A204.1 (cell line): Measurements from ENCODE around the gene FPR1.

Experiments
- FAIRE-seq: peaks from 2 replicates; lab custom pipeline; 2012; peaks lifted over from hg19 to GRCh38; lab: Jason Lieb, UNC

The FPR1 gene, protein sequence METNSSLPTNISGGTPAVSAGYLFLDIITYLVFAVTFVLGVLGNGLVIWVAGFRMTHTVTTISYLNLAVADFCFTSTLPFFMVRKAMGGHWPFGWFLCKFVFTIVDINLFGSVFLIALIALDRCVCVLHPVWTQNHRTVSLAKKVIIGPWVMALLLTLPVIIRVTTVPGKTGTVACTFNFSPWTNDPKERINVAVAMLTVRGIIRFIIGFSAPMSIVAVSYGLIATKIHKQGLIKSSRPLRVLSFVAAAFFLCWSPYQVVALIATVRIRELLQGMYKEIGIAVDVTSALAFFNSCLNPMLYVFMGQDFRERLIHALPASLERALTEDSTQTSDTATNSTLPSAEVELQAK

DNA sequence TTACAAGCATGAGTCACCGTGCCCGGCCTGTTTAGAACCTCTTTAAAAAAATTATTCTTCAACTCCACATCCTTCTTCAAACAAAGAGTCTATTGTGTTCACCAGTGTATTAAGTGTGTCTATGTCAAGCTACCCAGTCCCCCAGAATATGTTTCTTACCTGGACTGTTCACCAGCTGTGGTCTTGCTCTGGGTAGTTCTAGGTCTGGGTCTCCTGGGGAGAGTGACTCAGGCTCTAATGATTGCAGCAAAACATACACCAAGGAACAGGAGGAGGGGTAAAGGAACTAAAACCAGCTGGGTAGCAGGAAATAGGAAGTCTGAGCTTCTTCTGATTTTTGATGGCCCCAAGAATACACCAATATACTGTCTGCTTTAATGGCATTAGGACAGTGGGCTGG is at the start of gene FPR1:
FPR1 (minus strand) TSS at position 224 of the 400 bp plus-strand sequence. CDS start 4,884 bp downstream, outside the sequence.
- no peak for FAIRE-seq

DNA sequence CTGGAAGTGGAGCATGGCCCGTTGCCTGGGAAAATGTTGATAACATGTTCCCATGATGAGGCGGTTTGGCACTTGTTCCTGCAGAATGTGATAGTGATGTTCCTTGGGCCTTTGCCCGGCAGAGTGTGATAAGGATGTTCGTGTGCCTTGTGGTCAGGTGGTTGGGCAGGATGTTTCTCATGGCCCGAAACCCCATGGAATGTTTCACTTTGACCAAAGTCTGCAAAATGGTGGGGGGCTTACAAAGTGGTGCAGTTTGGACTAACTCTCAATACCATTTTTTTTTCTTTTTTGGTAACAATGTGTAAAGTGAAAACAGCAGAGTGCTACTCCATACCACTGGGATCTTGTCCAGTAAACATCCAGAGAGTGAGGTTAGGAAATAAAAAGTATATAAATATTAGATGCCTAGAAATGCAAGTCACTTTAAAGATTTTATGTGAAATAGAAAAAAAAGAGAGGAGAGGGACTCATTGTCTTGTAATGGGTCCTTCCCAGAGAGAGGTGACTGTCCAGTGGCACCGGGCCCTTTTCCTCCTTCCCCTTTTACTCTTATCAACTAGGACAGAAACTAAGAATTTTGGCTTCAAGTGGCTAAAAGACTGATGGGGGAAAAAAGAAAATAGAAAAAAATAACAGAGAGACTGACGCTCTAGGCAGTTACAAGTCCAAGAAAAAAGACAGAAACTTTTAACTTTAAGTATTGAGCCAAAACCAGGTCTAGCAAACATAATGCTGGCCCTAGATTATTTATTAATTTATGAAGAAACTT is 49.0 kb upstream of the FPR1 start:
- FAIRE-seq = no peak

DNA sequence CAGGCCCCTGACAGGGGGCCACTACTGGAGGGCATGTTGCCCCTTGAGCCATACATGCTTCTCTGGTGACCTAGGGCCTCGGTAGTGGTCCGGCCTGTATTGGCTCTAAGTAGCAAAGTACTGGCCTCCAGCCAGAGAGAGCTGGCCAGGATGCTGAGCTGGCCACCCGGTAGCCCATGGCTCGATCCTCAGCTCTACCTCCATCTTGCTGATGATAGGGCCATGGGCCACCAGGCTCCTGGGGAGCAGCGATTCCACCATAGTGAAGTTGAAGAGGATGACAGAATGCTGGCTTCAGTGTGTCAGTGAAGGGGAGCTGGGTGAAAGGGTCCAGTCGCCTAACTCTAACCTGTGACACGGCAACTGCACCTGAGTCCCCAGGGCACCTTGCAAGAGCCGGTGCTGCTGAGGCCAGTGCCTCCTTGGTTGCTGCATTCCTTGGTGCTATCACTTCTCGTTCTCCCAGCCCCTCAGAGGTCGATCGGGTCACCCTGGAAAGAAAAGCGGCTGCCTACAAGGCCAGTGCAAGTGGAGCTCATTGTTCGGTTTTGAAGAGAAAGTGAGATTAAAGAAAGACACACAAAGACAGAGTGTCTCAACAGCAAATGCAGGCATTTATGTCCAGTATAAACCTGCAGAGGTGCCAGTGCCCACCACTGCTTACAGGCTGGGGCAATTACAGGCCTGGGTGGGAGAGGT is 48.2 kb upstream of the FPR1 start:
- FAIRE-seq = no peak

DNA sequence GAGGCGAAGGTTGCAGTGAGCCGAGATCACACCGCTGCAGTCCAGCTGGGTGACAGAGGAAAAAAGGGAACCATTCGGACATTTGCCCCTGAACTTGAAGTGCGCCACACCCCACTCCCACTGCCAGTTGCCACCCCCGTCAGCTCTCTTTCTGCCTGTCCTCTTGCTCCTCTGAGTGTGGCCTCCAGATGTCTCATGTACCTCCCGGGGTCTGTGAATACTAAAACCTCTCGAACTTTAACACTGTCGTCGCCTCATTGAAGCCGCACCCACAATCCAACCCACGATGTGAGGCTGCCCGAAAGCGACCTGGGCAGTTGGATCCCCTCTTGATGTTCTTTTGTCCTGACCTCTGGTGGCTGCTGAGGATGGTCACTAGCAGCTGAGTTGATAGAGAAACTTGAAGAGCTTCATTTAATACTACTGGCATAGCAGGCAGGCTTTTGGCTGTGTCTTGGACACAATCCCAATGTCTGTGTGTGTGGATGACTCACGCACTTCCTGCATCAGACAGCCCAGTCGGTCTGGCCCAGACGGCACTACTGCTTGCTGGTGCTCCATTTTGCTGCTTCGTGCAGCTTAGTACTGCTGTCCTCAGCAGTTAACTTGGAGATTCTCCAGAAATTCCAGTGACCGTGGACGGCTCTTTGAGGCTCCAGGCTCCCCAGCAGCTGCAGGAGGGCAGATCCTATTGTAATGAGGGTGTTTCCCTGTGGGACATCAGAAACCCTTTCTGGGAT is 47.5 kb upstream of the FPR1 start:
- FAIRE-seq = no peak

DNA sequence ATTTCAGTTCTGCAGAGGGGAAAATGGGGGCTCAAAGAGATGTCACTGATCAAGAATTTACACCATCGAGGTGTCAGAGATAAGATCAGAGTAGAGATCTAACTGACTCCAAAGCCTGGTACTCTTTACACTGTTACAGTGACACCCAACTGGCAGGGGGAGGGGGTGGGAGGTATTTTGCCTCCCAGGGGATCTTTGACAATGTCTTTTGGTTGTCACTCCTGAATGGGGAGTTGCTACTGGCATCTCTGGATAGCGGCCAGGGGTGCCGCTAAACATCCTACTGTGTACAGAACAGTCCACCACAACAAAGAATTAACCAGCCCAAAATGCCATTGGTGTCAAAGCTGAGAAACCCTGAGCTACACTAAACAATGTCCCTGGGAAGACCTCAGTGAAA is 46.4 kb upstream of the FPR1 start:
- no peak for FAIRE-seq

DNA sequence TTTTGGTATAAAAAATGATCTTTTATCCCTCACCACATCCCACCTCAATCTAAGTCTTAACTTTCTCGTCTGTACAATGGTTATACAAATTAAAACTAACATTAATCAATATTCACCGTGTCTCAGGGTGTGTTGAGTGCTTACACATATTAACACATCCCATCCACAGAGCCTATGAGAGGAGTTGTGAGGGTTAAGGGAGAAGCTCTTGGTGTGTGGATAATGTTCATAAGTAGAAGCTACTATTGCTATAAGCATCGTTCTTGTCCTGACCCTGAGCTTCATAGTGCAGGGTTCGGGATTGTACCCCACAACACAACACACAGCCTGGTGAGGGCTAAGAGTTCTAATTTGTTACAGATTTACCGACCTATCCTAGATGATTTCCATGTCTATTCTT is 45.8 kb upstream of the FPR1 start:
- FAIRE-seq = no peak

DNA sequence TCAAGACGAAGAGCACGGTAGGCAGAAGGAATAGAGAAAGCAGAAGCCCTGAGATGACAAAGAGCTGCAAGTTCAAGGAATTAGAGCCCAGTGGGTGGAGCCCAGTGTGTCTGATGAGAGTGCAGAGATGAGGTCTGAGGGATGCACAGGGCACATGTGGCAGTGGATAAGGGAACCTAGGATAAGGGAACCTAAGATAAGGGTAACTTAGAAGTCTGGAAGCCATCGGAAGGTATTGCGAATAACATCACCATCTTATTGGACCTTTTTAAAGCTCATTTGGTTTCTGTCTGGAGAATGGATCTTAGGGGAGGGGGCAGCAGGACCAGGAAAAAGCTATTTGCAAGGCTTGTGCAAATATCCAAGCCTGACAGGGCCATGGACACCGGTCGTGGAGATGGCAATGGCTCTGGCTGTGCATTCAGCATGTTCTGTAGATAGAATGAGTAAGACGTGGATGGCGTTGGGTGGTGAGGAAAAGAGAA is 44.6 kb upstream of the FPR1 start:
- no peak for FAIRE-seq

DNA sequence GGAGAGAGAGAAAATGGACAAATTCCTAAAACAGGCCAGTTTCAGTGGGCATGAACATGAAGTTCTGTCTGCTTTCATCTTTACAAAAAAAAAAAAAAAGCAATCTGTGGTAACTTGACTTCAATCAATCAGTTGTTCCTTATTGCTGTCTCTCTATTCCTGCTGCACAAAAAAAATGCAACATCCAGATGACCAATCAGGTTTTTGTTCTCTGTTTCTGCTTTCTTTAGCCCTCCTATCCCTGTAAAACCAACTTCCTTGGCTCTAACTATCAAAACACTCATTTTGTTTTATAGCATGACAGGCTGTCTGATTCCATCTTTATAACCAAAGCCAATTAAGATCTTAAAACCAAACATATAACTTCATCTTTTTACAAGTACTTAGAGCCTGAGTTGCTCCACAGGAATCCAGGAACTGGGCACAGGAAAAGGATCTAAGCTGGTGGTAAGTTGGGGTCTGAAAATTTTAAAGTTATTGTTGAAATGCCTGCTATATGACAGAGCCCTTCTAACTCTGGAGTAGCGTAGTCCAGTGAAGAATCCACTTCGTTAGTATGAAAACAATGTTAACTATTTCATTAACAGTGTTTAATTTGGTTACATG is 43.3 kb upstream of the FPR1 start, which contains the start of gene FPR3:
FPR3 (plus strand) TSS at position 273 of the 606 bp plus-strand sequence. CDS start 28,592 bp downstream, outside the sequence.
- no peak for FAIRE-seq

DNA sequence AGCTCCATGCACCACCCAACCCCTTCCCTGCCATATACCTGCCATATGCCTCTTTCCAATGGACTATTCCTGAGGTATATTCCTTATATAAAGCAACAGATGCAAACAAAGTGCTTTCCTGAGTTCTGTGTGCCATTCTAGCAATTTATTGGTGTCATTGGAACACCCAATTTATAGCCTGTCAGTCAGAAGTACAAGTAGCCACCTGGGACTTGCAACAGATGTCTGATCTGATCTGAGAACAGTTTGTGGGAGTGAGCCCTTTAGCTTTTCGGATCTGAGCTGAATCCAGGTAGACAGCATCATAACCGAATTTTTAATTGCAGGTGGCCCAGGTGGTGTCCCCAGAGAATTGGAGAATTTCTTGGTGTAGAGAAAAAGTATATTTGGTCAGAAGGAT is 42.3 kb upstream of the FPR1 start:
- no peak for FAIRE-seq

DNA sequence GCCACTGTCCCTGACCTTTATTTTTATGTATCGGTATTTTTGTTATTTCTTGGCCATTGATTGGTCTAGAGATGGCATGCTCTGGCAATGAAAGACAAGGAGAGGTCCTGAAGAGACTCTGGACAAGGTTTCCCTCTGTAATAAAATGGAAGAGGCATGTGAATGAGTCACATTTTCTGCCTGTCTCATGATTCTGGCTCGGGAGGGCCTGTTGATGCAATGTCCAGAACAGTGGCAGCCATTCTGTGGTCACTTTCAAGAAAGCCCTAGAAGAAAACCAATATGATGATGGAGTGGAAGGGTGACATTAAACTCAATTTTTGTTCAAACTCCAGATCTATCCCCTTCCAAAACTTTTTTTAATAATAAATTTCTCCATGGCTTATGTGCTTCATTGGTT is 41.3 kb upstream of the FPR1 start:
- FAIRE-seq = no peak

DNA sequence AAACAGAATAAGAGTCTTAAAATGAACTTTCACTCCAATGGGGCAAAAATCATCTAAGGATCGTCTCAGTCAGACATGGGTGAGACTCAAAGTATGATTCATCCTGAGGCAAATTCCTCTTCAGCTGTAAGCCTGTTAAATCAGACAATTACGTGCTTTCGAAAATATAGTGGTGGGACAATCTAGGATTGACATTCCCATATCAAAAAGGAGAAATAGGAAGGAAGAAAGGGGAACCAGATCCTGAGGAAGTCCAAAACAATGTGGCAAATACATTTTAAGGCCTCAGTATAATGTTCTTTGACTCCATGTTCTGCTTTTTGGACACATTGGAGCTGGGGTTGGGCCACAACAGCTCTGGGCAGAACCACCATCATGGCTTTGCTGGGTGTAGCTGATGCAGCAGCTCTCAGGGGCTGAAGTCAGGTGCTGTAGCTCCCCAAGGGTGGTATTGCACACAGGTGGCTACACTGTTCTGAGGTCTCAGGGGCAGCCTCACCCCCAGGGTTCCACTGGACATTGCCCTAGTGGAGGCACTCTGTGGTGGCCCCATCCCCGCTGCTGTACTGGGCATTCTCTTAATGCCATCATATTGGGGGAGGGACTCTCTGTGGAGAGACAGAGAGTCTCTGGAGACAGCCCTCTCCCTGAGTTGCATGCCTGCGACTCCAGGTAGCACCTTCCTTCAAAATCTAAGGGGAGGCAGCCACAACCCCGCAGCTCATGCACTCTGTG is 37.5 kb upstream of the FPR1 start:
- no peak for FAIRE-seq

DNA sequence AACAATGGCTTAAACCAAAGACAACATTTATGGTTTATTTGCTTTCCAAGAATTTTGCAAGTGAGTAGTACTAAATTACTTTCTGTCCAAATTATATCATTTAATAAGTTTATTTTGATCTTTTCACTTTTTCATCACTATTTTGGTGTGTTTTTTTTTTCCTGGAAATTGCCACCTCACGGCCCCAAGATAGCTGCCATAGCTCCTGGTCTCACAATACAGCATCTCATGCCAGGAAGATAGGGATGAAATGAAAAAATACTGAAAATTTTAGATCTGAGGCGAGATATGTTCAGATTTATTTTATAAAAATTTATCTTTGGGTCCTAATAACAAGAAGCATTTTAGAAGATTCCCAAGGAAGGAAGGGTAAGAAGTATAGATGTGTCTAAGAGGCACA is 36.4 kb upstream of the FPR1 start:
- FAIRE-seq = no peak

DNA sequence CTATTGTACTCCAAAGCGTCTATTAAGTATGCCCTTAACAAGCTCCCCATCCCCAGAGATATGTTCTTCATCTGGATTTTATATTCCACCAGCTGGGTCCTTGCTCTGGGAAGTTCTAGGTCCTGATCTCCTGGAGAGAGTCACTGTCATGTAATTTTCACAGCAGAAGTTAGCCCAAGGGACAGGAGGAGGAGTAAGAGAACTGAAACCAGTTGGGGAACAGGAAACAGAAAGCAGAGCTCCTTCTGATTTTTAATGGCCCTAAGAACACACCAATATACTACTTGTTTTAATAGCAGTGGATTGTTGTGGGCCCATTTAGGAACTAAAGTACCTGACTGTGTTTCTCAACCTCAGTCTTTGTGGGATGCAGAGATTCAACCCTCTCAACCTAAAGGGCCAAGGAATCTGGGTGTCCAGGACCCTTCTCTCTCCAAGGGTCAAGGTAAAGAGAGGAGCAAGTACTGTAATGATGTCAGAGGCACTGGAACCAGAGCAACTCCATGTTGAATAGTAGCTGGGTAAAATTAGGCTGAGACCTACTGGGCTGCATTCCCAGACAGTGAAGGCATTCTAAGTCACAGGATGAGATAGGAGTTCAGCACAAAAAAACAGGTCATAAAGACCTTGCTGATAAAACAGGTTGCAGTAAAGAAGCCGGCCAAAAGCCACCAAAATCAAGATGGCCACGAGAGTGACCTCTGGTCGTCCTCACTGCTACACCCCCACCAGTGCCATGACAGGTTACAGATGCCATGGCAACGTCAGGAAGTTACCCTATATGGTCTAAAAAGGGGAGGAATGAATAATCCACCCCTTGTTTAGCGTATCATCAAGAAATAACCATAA is 35.2 kb upstream of the FPR1 start:
- FAIRE-seq = no peak

DNA sequence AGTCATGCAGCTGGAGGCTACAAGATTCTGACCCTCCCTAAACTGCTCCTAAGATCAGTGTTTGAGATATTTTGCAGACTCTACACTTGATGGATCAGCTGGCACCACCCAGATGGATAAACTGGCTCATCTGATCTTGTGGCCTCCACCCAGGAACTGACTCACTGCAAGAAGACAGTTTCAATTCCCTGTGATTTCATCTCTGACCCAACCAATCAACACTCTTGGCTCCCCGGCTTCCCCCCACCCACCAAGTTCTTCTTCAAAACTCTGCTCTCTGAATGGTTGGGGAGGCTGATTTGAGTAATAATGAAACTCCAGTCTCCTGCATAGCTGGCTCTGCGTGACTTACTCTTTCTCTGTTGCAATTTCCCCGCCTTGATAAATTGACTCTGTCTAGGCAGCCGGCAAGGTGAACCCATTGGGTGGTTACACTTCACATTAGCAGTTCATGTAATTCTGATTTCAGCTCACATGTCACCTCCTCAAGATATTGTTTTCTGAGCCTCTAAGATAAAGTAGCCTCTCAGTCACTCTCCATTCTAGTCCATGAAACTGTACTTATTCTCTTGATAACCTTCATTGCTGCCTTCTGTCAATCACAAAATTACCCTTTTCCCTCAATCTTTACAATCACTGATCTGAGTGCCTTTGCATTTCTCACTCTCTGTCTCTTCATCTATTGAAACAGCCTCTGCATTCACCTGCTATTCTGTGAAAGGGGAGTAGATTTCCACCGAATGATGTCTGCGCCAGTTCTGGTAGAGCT is 33.4 kb upstream of the FPR1 start:
- no peak for FAIRE-seq

DNA sequence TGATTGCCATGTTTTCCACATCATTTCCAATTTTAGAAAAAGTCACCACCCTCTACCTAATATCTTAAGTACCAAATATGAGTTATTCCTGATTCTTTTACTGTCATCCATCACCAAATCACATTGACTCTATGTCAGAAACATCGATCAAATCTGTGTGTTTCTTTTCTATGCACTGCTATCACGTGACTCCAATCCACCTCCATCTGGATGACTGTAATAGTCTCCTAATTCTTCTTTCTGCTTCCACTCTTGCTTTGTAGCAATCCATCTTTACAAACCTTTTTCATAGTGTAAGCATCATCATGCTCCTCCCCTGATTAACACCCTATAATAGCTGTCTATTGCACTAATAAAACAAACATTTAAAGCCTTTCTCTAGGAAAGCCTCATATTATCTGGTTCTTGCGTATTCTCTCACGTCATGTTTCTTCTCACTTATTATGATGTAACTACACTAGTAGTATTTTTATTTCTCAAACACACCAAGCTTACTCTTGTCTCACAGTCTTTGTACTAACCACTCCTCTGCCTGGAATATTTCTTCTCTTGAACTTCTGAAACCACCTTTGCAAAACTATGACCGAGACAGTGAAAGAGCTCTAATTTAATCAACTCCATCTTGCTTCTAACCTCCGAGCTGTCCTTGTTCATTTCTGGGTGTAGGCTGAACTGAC is 32.6 kb upstream of the FPR1 start:
- no peak for FAIRE-seq

DNA sequence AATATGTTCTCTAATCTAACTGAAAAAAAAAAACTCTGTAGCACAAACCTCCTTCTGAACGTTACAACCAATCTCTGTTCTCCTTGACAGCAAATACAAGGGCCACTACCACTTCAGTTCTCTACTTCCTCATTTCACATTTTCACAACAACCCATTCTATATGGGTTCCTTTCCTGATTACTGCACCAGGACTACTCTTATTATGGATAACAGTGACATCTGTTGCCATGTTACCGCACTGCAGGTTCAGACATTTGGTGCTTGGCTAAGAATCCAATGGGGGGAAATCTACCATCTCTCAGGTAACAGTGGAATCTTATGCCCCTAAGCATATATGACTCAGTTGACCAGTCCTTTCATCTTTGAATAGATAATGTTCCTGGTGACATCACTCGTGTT is 31.7 kb upstream of the FPR1 start:
- no peak for FAIRE-seq

DNA sequence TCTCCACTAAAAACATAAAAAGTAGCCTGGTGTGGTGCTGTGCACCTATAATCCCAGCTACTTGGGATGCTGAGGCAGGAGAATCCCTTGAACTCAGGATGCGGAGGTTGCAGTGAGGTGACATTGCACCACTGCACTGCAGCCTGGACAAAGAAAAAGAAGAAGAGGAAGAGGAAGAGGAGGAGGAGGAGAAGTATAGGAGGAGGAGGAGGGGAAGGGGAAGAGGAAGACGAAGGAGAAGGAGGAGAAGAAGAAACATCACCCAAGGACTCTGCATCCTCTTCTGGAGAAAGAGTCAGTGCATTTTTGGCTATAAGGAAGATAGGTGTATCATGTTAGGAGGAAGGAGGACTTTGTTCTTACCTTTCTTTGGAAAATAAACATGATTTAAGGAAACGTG is 30.3 kb upstream of the FPR1 start:
- no peak for FAIRE-seq

DNA sequence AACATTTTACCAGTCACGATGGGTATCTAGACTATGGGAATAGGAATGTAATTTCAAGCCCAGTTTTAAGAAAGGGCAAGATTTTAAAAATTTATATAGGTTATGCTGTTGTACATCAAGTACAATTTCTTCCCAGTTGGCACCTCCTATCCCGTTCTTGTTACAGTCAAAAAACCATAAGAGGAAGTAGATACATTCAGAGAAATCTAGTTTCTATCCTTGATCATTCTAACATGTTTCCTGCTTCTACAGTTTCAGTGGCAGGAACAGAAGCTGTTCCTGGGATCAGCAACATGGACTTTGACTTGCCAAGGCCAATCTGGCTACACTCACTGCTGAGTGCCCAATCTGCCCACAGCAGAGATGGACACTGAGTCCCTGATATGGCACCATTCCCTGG is 28.6 kb upstream of the FPR1 start:
- no peak for FAIRE-seq

DNA sequence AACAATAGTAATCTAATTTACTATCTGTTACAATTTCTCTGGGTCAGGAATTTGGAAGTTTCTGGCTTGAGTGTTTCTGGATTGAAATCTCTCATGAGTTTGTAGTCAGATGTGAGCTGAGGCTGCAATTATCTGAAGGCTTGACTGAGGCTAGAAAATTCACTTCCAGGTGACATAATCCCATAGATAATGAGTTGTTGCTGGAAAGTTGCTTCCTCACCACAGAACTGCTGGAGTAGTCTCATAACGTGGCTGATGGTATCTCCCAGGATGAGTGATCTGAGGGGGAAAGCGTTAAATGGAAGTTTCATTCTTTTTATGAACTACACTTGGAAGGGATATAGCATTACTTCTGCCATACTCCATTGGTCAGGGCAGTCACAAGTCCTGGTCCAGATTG is 28.0 kb upstream of the FPR1 start:
- FAIRE-seq = no peak
